SK-N-SH (cell line): ENCODE measurements around the gene CD2AP.

Source experiments
- CHD2 ChIP-seq: fragments of 150-350 bp; IDR thresholded peaks from 2 replicates; pipeline ENCODE4 v1.6.1; 2018; ENCODE audit warnings: low read length; ENCODE audit not compliant: partially characterized antibody
- ELF1 ChIP-seq: IDR thresholded peaks from 2 replicates; pipeline ENCODE4 v1.4.0; 2012
- JUND ChIP-seq: IDR thresholded peaks from 2 replicates; pipeline ENCODE4 v1.4.0; 2012
- NRF1 ChIP-seq: IDR thresholded peaks from 2 replicates; pipeline ENCODE4 v1.6.1; 2012; ENCODE audit warnings: low read depth, mild to moderate bottlenecking, low read length
- RAD21 ChIP-seq: IDR thresholded peaks from 2 replicates; pipeline ENCODE4 v1.6.1; 2012; ENCODE audit warnings: mild to moderate bottlenecking, low read length
- RCOR1 ChIP-seq: fragments of 150-350 bp; IDR thresholded peaks from 2 replicates; pipeline ENCODE4 v1.6.1; 2017; ENCODE audit warnings: antibody characterized with exemption, low read length
- TAF1 ChIP-seq: IDR thresholded peaks from 2 replicates; pipeline ENCODE4 v1.6.1; 2012; ENCODE audit warnings: low read depth, mild to moderate bottlenecking, low read length, moderate library complexity, borderline replicate concordance
- TF ChIP-seq, protein P1 (sequence below): fragments of 200-600 bp; sonication (generic); IDR thresholded peaks from 2 replicates; pipeline ENCODE4 v1.6.1; 2017; ENCODE audit warnings: antibody characterized with exemption, mild to moderate bottlenecking, moderate library complexity

GRCh38 chr6:47485491-47486135 is 8.0 kb downstream of the CD2AP start:
- TF ChIP-seq NRF1 (no peak), TAF1 (no peak), CHD2 (no peak), JUND (no peak), RCOR1 (no peak), ELF1 (no peak), RAD21 (no peak)
- TF ChIP-seq, protein P1, sequence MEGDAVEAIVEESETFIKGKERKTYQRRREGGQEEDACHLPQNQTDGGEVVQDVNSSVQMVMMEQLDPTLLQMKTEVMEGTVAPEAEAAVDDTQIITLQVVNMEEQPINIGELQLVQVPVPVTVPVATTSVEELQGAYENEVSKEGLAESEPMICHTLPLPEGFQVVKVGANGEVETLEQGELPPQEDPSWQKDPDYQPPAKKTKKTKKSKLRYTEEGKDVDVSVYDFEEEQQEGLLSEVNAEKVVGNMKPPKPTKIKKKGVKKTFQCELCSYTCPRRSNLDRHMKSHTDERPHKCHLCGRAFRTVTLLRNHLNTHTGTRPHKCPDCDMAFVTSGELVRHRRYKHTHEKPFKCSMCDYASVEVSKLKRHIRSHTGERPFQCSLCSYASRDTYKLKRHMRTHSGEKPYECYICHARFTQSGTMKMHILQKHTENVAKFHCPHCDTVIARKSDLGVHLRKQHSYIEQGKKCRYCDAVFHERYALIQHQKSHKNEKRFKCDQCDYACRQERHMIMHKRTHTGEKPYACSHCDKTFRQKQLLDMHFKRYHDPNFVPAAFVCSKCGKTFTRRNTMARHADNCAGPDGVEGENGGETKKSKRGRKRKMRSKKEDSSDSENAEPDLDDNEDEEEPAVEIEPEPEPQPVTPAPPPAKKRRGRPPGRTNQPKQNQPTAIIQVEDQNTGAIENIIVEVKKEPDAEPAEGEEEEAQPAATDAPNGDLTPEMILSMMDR: no peak
